Stomach (tissue), 4 donors: ENCODE data around the gene SRCIN1.
"Not testable (repeated sequence)": the region's sequence is repeated elsewhere in the genome, so short reads cannot be mapped to it uniquely, and the experiment has no call there.

Experiments used
- CTCF ChIP-seq, 7 experiments: fragments of 450-650 bp in 4 of 7; fragments of 200-600 bp in 3 of 7; sonication (generic) in 3 of 7; IDR thresholded peaks; one replicate each; pipeline ENCODE4 v1.5.1; 2016 to 2019; ENCODE audit warnings: antibody characterized with exemption in 7 of 7, control low read depth in 2 of 7, mild to moderate bottlenecking in 1 of 7
- EP300 ChIP-seq: sonication (generic); formaldehyde crosslinking; IDR thresholded peaks from one replicate; pipeline ENCODE4 v1.6.1; 2017; ENCODE audit warnings: antibody characterized with exemption
- POLR2A ChIP-seq, 4 donors: fragments of 450-650 bp; IDR thresholded peaks; one replicate each; pipeline ENCODE4 v1.6.1; 2016; ENCODE audit warnings: antibody characterized with exemption in 4 of 4, control low read depth in 2 of 4, mild to moderate bottlenecking in 1 of 4, moderate library complexity in 1 of 4
- POLR2AphosphoS5 ChIP-seq, 3 donors: sonication (generic); formaldehyde crosslinking; IDR thresholded peaks; one replicate each; pipeline ENCODE4 v1.6.1; 2016; ENCODE audit warnings: antibody characterized with exemption in 3 of 3

DNA sequence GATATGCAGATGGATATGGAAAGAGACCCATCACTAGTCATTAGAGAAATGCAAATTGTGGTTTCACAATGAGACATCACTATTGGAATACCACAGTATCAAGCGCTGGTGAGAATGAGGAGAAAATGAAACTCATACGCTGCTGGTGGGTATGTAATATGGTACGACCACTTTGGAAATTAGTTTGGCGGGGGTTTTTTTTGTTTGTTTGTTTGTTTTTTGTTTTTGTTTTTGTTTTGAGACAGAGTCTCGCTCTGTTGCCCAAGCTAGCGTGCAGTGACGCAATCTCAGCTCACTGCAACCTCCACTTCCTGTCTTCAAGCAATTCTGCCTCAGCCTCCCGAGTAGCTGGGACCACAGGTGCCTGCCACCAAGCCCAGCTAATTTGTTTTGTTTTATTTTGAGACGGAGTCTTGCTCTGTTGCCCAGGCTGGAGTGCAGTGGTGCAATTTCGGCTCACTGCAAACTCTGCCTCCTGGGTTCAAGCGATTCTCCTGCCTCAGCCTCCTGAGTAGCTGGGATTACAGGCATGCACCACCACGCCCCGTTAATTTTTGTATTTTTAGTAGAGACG lies 19.1 kb upstream of the SRCIN1 start:
- not testable (repeated sequence) for TF ChIP-seq CTCF (IDR thresholded peaks at IDR 0.05); EP300; POLR2AphosphoS5 (IDR thresholded peaks at IDR 0.05); POLR2A (IDR thresholded peaks at IDR 0.05)
